Inflammatory macrophage treated with lipopolysaccharide for 1 hour (primary cell): Measurements from ENCODE around the gene RERE.

Experiments
- DNase-seq, 2 donors: peaks; one replicate each; pipeline ENCODE4 v3.0.0-alpha.2; 2020 to 2022

Gene RERE

GRCh38 chr1:8497210-8497819 lies 320.1 kb downstream of the RERE start:
- DNase-seq: peak; percentile 76 to 86

- no peak for DNase-seq
These were observed 321.0 kb downstream of the RERE start for GRCh38 chr1:8496473-8496872.

GRCh38 chr1:8495928-8496401 lies 321.5 kb downstream of the RERE start:
- no peak for DNase-seq

- DNase-seq: no peak
These were observed 322.8 kb downstream of the RERE start for GRCh38 chr1:8494681-8495080.

- no peak for DNase-seq
These were observed 323.4 kb downstream of the RERE start for GRCh38 chr1:8493916-8494540.

GRCh38 chr1:8487249-8487648 lies 330.2 kb downstream of the RERE start:
- DNase-seq: no peak

- no peak for DNase-seq
These were observed 331.4 kb downstream of the RERE start for GRCh38 chr1:8486047-8486446.

- DNase-seq: no peak
These were observed 333.9 kb downstream of the RERE start for GRCh38 chr1:8483586-8483985.

- no peak for DNase-seq
These were observed 334.5 kb downstream of the RERE start for GRCh38 chr1:8482979-8483381.

GRCh38 chr1:8481650-8482380 lies 335.6 kb downstream of the RERE start:
- DNase-seq: no peak

GRCh38 chr1:8478566-8478965 lies 338.9 kb downstream of the RERE start:
- DNase-seq: no peak

- DNase-seq: peak in 1 of 2 donors; percentile 25
These were observed 339.5 kb downstream of the RERE start for GRCh38 chr1:8477983-8478362.

GRCh38 chr1:8477166-8477982 lies 340.1 kb downstream of the RERE start:
- no peak for DNase-seq

- DNase-seq: peak; percentile 32 to 62
These were observed 341.4 kb downstream of the RERE start for GRCh38 chr1:8476006-8476405.

- no peak for DNase-seq
These were observed 343.1 kb downstream of the RERE start for GRCh38 chr1:8474369-8474768.

- DNase-seq: no peak
These were observed 343.5 kb downstream of the RERE start for GRCh38 chr1:8473891-8474300.

GRCh38 chr1:8473121-8473875 lies 344.1 kb downstream of the RERE start:
- DNase-seq: no peak

- DNase-seq: no peak
These were observed 344.8 kb downstream of the RERE start for GRCh38 chr1:8472668-8473067.

GRCh38 chr1:8471451-8471850 lies 346.0 kb downstream of the RERE start:
- no peak for DNase-seq

- DNase-seq: no peak
These were observed 348.7 kb downstream of the RERE start for GRCh38 chr1:8468751-8469150.

GRCh38 chr1:8467308-8467707 lies 350.1 kb downstream of the RERE start:
- DNase-seq: no peak

- DNase-seq: no peak
These were observed 351.7 kb downstream of the RERE start for GRCh38 chr1:8465692-8466091.

- no peak for DNase-seq
These were observed 352.4 kb downstream of the RERE start for GRCh38 chr1:8465013-8465412.
